IPS-20b (cell line): ENCODE data around the gene ELF1.
"Not testable (repeated sequence)": the region's sequence is repeated elsewhere in the genome, so short reads cannot be mapped to it uniquely, and the experiment has no call there.

ENCODE experiments used
- H3K27ac ChIP-seq: one replicate; pipeline ENCODE4 v1.5.1; 2013; ENCODE audit warnings: low read length
- H3K27me3 ChIP-seq: 2 replicates; pipeline ENCODE4 v1.6.1; 2013; ENCODE audit warnings: mild to moderate bottlenecking, low read length, inconsistent platforms; ENCODE audit not compliant: insufficient read depth
- H3K36me3 ChIP-seq: 2 replicates; pipeline ENCODE4 v1.6.1; 2013; ENCODE audit warnings: low read depth, mild to moderate bottlenecking, inconsistent platforms, low read length, moderate library complexity; ENCODE audit not compliant: insufficient read depth
- H3K4me1 ChIP-seq: 2 replicates; pipeline ENCODE4 v1.6.1; 2013; ENCODE audit warnings: mild to moderate bottlenecking, control low read depth, inconsistent platforms, low read length, moderate library complexity; ENCODE audit not compliant: insufficient read depth
- H3K4me3 ChIP-seq: 2 replicates; pipeline ENCODE4 v1.5.1; 2013; ENCODE audit warnings: mild to moderate bottlenecking, low read length, inconsistent platforms
- H3K9ac ChIP-seq: 2 replicates; pipeline ENCODE4 v1.6.1; 2013; ENCODE audit warnings: low read depth, mild to moderate bottlenecking, inconsistent platforms, low read length, moderate library complexity
- H3K9me3 ChIP-seq: 2 replicates; pipeline ENCODE4 v1.6.1; 2013; ENCODE audit warnings: mild to moderate bottlenecking, low read depth, low read length, inconsistent platforms; ENCODE audit not compliant: insufficient read depth

The ELF1 gene

GRCh38 chr13:40984668-40985366, 34.3 kb downstream of the ELF1 start:
- peaks cover 6% of the 10 kb centered on the region; the same call in 1 of the 2 replicates for H3K4me1 ChIP-seq
- no peak overlapping the region for H3K4me3 ChIP-seq
- no peak overlapping the region for H3K27ac ChIP-seq
- H3K27me3 ChIP-seq, result no peaks in the 10 kb centered on the region
- H3K36me3 ChIP-seq, result no peaks in the 10 kb centered on the region
- H3K9ac ChIP-seq, result no peak overlapping the region
- H3K9me3 ChIP-seq, result no peaks in the 10 kb centered on the region

DNA sequence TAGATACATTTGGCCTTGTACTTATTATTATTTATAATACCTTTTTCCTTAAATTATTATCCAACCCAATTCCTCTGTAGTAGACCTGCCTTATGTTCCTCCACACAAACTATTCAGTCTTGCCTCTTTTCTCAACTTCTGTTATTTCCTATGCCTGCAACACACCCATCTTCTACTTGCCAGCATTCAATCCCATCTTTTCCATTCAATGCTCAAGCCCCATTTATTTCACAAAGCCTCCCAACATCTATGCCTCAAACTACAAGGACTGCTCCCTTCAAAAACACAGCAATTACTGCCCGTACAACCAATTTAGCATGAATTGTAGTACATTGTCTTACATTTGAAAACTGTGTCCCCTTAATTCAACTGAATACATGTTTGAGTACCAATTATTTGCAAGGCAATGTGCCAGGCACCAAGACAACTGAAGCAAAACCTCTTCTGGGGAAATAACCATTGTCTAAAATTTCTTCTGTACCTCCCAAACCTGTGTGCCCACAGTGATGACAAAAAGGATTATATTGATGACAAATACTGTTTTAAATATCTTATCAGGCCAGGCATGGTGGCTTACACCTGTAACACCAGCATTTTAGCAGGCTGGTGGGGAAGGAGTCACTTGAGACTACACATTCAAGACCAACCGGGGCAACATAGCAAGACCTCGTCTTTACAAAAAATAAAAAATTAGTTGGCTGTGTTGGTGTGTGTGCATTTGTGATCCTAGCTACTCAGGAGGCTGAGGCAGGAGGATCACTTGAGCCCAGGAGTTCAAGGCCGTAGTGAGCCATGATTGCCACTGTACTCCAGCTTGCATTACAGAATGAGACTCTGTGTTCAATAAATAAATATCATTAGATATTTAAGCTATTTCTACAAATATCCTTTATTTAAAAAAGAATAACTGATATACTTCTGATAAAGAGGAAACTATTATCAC, 35.1 kb downstream of the ELF1 start:
- H3K9ac ChIP-seq, result no peak overlapping the region
- H3K4me1 ChIP-seq, result peaks cover 6% of the 10 kb centered on the region; the same call in 1 of the 2 replicates
- H3K4me3 ChIP-seq, result no peak overlapping the region
- no peak overlapping the region for H3K27ac ChIP-seq
- H3K9me3 ChIP-seq, result no peaks in the 10 kb centered on the region
- no peaks in the 10 kb centered on the region for H3K27me3 ChIP-seq
- no peaks in the 10 kb centered on the region for H3K36me3 ChIP-seq

DNA sequence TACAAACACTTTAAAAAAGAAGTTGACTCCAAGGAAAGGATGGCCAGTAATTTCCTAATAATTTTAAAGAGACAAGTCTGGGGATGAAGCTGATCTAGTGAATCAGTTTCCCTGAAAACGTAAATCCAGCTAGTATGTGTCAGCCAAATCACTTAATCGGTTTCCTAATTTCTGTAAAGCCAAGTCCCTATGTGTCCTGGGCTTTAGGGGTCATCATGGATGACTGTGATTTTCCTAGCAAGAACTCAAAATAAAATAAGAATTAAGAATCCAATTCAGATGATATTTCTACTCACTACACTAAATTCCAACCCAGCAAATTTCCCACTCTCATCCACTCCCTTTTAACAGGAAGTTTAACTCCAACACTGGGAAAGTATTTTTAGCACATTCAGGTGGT, 35.9 kb downstream of the ELF1 start:
- Histone ChIP-seq H3K27me3 (no peaks in the 10 kb centered on the region), H3K9ac (no peak overlapping the region), H3K9me3 (no peaks in the 10 kb centered on the region), H3K36me3 (no peaks in the 10 kb centered on the region), H3K27ac (no peak overlapping the region), H3K4me3 (no peak overlapping the region), H3K4me1 (peaks cover 6% of the 10 kb centered on the region; the same call in 1 of the 2 replicates)

- Histone ChIP-seq H3K36me3 (no peaks in the 10 kb centered on the region), H3K27me3 (no peaks in the 10 kb centered on the region), H3K4me1 (peaks cover 6% of the 10 kb centered on the region; the same call in 1 of the 2 replicates), H3K27ac (no peak overlapping the region), H3K9me3 (no peaks in the 10 kb centered on the region), H3K4me3 (no peak overlapping the region), H3K9ac (no peak overlapping the region)
Measured at GRCh38 chr13:40982772-40983171, 36.3 kb downstream of the ELF1 start.

DNA sequence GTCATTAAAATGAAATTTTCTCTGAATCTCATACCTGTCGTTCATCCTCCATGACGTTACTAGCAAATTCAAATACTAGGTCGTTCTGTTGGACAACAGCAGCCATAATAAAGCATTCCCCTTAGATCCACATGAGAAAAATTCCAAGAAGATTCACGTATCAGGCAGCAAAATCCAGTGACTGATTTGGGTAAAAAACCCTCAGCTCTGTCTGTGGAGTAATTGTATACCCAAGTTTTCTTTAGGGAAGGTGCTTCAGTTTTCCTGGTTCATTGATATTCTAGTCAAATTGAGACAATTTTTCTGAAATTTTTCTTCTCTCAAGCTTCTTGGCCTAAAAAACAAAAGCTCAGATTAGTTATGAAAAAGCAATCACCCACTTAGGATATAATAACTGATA, 37.2 kb downstream of the ELF1 start:
- no peaks in the 10 kb centered on the region for H3K9me3 ChIP-seq
- H3K4me1 ChIP-seq, result peaks cover 6% of the 10 kb centered on the region; the same call in 1 of the 2 replicates
- no peak overlapping the region for H3K9ac ChIP-seq
- H3K4me3 ChIP-seq, result no peak overlapping the region
- H3K27me3 ChIP-seq, result no peaks in the 10 kb centered on the region
- no peaks in the 10 kb centered on the region for H3K36me3 ChIP-seq
- no peak overlapping the region for H3K27ac ChIP-seq

DNA sequence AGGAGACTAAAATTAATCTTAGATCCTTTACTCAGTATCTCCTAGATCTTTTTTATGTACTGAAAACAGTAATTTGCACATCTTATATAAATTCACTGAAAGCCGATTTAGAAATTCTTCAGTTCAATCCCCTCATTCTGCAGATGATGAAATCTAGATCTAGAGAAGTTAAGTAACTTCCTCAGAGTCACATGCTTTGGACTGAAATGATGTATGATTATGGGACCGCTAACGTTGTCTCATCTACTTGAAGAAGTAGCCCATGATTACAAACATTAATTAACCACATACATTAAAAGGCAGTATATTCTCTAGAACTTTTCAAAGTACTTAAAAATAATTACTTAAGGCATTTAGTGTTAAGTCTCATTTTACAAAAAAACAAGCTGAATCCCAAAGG, 37.8 kb downstream of the ELF1 start:
- Histone ChIP-seq H3K27ac (no peak overlapping the region), H3K9me3 (no peaks in the 10 kb centered on the region), H3K4me1 (peaks cover 6% of the 10 kb centered on the region; the same call in 1 of the 2 replicates), H3K9ac (no peak overlapping the region), H3K4me3 (no peak overlapping the region), H3K36me3 (no peaks in the 10 kb centered on the region), H3K27me3 (no peaks in the 10 kb centered on the region)

DNA sequence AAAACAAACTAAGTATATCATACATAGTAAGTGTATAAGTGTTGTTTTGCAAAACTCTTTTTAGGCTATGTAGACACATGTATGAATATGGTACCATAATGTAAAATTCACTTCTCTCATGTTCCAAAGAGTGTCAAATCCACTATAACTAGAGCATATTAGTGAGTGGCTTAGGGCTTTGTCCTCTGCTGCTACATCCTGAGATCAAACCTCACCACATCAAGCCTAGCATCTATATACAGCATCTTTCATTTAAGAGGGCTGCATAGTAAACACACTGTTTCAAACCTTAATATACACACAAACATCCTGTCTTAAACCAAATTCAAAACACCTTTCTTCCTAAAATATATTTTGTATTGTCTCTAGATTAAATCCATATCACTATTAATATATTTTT, 38.7 kb downstream of the ELF1 start:
- peaks cover 6% of the 10 kb centered on the region; the same call in 1 of the 2 replicates for H3K4me1 ChIP-seq
- no peak overlapping the region for H3K4me3 ChIP-seq
- no peaks in the 10 kb centered on the region for H3K27me3 ChIP-seq
- H3K27ac ChIP-seq, result no peak overlapping the region
- no peaks in the 10 kb centered on the region for H3K36me3 ChIP-seq
- no peak overlapping the region for H3K9ac ChIP-seq
- no peaks in the 10 kb centered on the region for H3K9me3 ChIP-seq

DNA sequence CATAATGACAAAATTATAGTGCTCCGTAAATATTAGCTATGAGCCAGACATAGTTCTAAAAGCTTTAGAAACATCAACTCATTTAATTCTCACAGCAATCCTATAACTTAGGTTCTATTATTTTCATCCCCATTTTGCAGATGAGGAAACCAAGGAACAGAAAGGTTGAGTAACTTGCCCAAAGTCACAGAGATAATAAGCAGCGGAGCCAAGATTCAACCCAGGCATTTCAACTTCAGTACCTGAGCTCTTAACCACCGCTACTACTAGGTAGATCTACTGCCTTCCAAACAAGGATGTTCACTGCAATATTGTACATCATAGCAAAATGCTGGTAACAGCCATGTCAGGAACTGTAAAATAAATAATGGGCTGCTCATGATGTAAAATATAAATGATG, 39.9 kb downstream of the ELF1 start:
- Histone ChIP-seq H3K4me1 (peaks cover 6% of the 10 kb centered on the region; the same call in 1 of the 2 replicates), H3K9ac (no peak overlapping the region), H3K9me3 (no peaks in the 10 kb centered on the region), H3K27me3 (no peaks in the 10 kb centered on the region), H3K4me3 (no peak overlapping the region), H3K36me3 (no peaks in the 10 kb centered on the region), H3K27ac (no peak overlapping the region)

GRCh38 chr13:40978109-40978508, 41.0 kb downstream of the ELF1 start:
- not testable (repeated sequence) for H3K36me3 ChIP-seq, H3K9ac ChIP-seq, H3K4me1 ChIP-seq, H3K4me3 ChIP-seq, H3K9me3 ChIP-seq, H3K27ac ChIP-seq, H3K27me3 ChIP-seq

DNA sequence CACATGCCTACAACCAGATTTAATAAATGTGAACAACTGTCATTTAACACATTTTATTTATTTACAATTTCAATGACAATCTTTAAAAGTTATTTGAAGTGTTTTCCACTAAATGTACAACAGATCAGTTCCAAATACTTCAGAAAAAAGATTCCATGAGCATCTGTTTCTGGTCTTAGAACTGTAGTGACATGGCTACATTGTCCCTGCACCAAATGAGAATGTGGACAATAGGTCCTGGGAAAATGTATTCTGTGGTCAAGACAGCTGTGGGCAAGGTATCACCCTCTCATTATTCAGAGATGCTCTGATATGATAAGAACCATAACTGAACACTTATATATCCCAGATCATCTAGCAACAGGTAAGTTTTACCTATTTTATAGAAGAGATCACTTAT, 43.7 kb downstream of the ELF1 start:
- Histone ChIP-seq H3K36me3 (no peaks in the 10 kb centered on the region), H3K27ac (no peak overlapping the region), H3K4me1 (no peaks in the 10 kb centered on the region), H3K9me3 (no peaks in the 10 kb centered on the region), H3K4me3 (no peak overlapping the region), H3K27me3 (no peaks in the 10 kb centered on the region), H3K9ac (no peak overlapping the region)

GRCh38 chr13:40974460-40975407, 44.4 kb downstream of the ELF1 start:
- H3K4me3 ChIP-seq, result no peak overlapping the region
- H3K27me3 ChIP-seq, result no peaks in the 10 kb centered on the region
- H3K9ac ChIP-seq, result no peak overlapping the region
- H3K27ac ChIP-seq, result no peak overlapping the region
- no peaks in the 10 kb centered on the region for H3K9me3 ChIP-seq
- H3K36me3 ChIP-seq, result no peaks in the 10 kb centered on the region
- no peaks in the 10 kb centered on the region for H3K4me1 ChIP-seq
